GM12892 (cell line): Measurements from ENCODE around the gene FGF12.

Experiments
- POLR2A ChIP-seq: IDR thresholded peaks from 2 replicates; pipeline ENCODE4 v1.6.1; 2011; ENCODE audit warnings: low read depth, low read length, control low read depth
- POLR2AphosphoS5 ChIP-seq: IDR thresholded peaks from 2 replicates; pipeline ENCODE4 v1.6.1; 2011; ENCODE audit warnings: low read depth, low read length, control low read depth
- TAF1 ChIP-seq: IDR thresholded peaks from 2 replicates; pipeline ENCODE4 v1.6.1; 2011; ENCODE audit warnings: low read depth, mild to moderate bottlenecking, control low read depth, low read length, borderline replicate concordance

DNA sequence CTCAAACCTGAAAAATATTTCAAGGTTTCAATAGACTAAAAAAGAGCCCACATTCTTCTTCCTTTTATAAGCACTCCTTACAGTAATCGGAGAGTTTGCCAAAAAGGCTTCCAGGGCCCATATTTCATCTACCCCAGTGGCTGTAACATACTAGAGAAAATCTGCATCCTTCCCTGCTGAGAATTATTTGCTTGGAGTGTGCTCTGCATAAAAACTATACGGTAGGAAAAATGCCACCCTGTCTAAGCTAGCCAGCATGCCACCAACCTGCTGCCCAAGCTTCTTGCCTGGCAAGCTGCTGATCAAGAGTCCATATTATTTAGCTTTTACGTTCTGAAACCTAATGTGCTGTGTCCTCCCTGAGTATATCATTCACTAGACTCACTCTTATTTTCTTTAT lies 107.1 kb downstream of the FGF12 start:
- TF ChIP-seq POLR2AphosphoS5 (no peak), POLR2A (no peak), TAF1 (no peak)
